GM18907 (cell line): Measurements from ENCODE around the gene TRPV6.

Source experiments
- ATAC-seq: cut with Tn5 transposase; IDR thresholded peaks from one replicate; pipeline ENCODE4 v1.9.1; 2021; ENCODE audit warnings: mild to moderate bottlenecking, moderate library complexity; ENCODE audit not compliant: unreplicated experiment

The TRPV6 gene

DNA sequence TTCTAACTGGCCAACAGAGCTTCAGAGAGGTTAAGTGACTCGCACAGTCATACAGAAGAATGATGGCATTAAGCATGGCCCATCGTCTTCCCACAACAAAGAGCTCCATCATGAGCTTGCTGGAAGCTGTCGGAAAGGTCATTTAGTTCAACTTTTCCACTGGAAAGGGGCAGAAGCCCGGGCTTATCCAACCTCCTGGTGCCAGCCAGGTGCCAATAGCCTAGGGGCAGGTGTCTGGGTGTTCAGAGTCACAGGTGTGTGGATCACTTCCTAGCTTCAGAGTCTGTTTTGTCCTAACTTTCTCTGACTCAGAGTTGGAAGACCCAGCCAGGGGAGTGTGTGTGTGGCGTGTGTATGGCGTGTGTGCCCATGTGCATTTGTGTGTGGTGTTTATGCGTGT lies 1.3 kb upstream of the TRPV6 start:
- ATAC-seq: no peak

DNA sequence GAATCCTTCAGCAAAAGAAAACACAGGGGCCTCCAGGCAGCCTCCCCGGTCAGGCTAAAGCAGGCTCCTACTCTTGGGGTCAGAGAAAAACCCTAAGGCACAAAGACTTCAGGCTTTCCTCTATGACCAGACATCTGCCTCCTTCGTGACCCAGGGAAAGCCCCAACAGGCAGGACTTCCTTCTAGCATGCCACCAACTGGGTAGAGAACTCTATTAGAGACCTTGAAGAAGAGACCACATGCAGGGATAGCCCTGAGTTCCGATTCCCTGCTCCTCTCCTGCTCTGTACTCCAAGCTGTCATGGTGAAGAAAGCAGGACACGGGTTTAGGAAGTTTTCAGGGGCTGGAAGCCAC lies 1.3 kb downstream of the TRPV6 start:
- ATAC-seq: no peak

DNA sequence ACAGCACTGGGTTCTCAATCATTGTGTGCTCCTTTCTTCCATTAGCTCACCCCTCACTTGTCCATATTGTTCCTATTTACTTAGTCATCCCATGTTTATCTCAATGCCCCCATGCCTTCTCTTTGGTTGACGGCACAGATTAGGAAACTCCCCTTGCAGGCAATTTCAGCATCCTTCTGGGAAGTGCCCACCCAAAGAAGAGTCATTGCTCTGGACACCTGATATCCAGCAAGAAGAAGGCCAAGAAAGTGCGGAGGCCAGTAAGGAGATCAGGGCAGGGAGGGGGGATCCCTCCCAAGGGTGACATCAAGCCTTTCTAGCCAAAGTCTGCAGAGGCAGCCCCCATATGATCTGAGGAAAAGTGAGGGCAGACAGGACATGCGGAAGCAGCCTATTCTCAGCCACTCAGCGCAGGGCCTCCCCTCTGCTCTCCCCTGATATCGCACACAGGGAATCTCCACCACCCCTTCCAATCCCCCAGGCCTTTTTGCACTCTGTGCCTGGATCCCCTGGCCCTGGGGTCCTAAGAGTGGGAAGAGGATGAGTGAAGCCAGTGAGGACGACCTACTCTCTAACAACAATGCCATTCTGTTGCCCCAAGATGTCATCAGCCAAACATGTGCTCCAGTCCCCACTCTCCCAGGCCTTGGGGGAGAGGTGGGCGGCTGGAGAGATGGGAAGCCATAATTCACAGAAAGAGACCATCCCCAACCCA lies 1.8 kb downstream of the TRPV6 start:
- ATAC-seq: no peak

DNA sequence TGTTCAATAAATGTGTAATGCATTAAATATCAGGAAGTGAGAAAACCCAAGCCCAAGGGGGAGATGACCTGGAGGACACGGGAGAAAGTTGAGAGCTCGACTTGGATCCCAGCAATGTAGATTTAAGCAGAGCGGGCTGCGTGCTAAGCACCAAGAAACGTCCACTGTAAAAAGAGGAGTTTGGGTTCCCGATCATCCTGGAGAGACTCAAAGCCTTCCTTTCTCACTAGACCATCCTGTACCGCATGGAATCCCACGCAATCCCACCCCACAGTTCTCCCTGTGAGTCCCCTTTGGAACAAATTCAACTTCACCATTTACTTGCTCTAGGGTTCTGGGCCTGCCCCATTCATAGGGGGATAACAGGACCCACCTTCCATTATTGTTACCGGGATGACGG lies 2.4 kb downstream of the TRPV6 start:
- no peak for ATAC-seq

DNA sequence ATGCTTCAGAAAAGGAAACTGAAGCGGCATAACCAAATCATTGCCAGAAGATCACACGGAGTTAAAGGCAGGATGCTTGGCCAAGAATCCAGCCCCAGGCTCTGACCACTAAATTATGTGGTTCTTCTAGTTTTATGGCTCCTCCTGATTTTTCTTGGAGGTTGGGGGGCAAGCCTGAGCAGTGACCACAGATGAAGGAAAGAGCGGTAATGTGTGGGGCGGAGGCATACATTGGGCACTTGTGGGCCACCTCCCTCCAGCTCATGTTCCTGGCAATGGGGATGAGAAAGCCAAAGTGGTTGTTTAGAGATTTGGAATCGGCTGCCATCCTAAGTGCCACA lies 3.2 kb downstream of the TRPV6 start:
- no peak for ATAC-seq

DNA sequence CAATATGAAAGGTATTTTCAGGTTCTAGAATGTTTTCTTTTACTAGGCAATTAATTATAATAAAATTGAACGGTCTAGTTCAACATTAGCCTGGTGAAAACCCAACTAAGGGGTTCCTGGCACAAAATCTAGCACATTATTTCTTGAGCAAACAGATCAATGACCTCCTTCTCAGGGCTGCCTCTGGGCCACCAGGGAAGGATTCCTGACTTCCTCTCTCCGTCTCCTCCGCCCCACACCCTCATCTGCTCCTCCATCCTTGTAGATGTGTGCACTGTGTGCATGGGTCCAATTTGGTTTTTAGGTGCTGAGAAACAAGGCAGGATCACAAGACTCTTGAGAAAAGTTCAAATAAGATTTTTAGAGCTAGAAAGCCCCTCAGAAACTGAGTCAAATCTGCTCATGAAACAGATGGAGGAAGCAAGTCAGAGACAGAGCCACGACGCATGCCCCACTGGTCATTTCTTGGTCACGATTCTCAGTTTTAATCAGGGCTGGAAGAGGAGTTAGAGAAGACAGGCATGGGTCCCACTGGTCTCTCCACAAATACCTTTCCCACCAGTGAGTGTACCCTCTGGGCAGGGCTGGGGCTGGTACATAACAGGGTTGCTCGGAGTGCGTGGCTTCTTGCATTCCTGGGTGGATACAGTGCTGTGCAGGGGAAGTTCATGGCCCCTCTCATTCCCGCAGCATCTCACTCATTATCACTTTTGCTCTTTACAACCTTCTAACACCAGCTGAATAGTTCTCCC lies 3.8 kb downstream of the TRPV6 start:
- ATAC-seq: no peak

DNA sequence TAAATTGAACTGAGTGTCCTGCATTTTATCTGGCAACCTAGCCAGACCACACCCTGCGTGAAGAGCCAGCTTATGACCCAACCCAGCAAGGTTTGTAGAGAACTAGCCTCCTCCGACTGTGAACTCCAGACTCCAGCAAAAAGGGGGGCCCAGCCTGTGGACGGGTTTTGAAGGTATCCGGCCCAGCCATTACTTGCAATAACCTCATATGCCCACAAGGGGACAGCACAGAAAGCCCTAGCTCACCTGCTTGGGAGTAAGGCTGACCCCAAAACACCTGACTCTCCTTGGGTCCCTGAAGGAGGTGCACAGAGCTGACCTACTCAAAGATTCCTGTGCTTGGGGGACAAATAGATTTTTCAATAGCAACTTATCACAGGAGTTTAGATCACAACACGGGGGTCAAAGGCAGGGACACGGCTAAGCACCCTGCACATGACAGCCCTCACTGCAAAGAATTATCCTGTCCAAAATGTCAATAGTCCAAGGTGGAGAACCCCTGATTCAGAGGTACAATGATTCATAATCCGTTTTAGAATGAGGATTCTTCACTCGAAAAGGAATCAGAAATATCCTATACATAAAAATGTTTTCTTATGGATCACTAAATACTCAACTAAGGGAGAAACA lies 4.6 kb downstream of the TRPV6 start:
- no peak for ATAC-seq

DNA sequence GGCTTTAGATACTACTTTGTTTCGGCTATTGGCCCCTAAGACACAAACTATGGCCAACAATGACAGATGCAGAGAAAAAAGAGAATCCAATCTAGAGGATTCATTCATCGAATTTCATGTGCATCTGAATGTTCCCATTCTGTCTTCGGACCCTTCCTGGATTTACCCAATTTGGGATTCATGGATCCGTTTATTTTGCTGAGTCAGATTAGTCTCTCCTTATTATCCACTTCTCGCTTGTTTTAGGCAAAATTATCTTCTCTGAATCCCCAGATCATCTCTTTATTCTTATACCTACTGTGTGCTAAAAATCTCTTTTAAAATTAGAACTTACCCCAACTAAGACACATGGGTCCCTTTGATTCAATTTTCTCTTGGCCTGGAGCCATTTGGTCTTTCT lies 6.5 kb downstream of the TRPV6 start:
- ATAC-seq: no peak

DNA sequence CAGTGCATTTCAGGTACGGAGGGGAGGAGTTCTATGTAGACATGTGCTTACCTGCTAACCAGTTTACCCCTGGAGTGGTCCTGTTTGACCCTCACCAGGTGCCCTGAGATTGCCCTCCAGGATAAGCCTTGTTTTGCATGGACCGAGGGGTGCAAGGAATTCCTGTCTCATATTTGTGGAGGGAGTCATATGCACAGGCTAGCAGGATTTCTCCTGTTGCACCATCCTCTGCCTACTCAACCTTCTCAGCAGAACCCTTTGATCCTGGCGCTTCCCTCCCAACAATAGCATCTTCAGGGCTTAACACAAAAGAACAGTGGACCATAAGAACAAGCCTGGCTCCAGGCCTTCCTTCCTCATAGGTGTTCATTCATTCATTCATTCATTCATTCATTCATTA lies 7.2 kb downstream of the TRPV6 start:
- ATAC-seq: no peak

DNA sequence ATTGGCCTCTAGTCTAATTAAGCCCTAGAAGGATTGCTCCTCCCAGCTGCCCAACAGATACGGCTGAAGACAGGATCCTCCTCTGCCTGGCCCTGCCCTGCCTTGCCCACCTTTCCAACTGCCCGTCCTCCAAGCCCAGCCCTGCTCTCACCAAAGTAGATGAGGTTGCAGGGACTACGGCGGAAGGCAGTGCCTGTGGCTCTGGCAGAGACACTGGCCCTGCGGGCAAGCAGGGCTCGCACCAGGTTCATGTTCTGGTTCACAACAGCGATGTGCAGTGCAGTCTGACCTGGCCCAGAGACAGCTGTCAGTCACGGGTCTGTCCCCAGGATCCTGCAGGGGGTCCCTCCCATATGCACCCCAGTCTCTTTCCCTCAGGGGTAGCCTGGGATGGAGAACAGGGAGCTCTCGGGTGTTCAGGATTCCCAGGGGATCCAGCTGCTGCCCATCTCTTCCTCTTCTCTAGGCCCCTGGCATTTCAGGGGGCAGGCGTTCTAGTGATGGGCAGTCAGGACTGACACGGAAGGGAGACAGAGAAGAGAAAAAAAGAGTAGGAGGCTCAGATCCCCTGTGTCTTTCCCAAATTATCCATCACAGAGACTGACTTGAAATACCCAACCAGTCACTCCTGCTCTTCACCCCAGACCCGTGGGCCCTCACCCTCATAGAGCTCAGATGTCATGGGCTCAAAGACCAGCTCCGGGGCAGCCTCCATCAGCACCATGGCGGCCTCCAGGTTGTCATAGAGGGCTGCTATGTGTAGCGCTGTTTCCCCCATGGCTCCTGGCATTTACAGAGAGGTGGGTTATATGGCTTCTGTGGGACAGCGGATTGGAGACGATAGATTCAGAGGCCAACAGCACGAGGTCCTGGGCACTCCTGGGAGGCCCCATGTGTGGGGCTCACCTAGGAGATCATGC lies 8.3 kb downstream of the TRPV6 start:
- ATAC-seq: no peak

DNA sequence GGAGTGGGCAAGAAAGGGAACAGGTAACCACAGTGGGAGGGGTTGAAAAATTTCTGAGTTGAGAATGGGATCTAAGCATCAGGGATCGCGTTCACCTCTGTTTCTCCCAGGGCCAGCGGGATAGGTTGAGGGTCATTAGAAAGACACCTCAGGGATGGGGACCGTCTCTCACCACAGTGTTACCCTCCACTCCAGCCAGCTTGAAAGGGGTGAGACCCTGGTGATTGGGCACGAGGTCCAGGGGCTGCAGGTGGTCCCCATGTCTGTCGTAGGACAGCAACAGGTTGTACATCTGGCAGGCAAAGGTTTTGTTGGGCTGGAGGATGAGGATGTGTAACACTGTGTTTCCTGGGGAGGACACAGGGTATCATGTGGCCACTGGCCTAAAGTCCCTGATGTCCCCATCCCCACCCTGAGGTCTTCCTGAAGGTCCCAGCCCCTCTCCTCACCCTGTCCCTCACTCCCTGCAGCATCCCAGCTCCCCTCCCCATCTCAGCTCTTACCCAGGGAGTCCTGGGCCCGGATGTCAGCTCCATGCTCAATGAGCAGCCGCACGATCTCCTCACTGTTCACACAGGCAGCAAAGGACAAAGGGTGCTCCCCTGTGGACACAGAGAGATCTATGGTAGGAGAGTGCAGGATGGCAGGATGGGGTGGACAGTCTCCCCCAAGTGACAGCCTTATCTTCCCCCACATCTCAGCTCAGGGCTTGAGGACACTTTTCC lies 9.1 kb downstream of the TRPV6 start:
- no peak for ATAC-seq

DNA sequence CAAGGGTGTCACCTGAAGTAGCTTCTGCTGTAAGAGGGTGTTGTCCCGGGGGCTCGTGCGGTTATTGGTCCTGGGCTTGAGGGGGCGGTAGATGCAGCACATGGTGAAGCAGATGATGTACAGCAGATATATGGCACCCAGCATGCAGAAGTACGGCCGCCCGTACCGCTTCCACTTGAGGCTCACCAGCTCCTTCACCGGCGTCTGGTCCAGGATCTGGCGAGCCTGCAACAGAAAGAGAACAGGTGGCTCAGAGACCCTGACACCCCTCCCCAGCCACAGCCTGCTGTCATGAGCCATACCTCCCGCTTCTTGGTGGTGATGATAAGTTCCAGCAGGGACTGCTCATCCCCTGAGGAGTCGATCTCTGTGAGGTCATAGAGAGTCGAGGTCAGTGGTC lies 10.1 kb downstream of the TRPV6 start:
- ATAC-seq: no peak

DNA sequence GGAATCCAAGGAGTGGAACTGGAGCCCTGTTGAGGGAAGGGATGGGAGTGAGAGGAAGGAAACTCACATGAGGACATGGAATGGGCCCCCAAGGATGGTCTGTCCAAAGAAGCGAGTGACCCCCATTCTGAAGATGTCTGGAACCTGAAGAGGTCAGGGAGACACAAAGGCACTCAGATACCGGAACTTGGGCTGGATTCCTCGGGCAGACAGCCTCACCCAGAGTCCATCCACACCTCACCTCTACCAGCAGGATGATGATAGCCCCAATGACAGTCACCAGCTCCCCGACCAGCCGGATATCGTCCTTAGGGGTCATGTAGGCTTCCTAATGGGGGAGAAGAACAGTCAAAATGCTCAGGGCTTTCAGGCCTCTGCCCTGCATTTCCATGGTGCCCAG lies 10.7 kb downstream of the TRPV6 start:
- ATAC-seq: no peak

DNA sequence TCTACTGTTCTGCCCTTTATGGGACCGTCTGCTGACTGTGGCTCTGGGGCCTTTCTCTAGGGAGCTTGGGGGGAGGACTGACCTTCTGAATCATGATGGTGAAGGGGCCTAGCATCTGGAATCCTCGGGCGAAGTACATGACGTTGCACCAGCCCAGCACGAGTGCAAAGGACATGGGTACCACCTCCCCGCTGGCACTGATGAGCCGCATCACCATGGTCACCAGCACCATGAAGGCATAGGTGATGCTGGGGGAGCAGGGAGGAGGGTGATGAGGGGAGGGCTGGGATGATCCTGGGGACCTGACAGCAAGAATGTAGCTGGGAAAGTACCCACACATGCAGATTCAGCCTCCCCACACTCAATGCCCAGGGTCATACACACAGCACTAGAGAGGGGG lies 11.1 kb downstream of the TRPV6 start:
- ATAC-seq: no peak

DNA sequence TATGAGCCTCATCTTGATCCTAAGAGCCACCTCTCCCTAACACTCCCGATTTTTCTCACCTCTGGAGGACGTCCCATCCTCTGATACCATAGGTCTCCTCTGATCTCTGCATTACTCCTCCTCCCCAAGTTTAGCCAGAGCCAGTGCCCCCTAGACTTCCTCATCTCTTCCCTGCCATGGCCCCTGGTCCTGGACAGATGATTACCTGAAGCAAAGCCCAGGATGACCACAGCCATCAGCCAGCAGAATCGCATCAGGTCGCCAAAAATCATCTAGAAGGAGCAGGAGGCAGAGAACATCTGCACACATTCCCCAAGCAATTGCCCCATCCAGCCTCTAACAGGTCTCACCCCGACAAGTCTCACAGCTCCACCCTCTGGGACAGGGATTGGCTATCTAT lies 11.7 kb downstream of the TRPV6 start:
- ATAC-seq: no peak

DNA sequence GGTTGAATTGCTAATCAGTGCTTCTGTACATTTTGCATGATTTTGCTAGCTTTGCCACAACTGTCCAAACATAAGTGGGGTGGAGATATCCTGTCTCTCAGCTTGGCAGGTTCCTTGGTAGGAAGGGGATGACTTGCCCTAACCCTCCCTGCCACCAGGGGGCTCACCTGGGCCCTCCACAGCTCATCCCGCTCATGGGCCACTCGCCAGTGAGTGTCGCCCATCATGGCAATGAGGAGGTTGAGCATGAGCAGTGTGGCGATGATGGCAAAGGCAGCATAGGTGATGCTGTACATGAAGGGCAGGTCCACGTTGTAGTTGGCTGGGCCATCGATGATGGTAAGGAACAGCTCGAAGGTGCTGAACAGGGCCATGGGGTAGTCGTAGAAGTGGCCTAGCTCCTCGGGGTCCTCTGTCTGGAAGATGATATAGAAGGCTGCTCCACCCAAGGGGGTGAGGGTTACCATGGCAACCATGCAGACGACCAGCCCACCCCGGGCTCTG lies 12.2 kb downstream of the TRPV6 start:
- peak; percentile 77 for ATAC-seq

DNA sequence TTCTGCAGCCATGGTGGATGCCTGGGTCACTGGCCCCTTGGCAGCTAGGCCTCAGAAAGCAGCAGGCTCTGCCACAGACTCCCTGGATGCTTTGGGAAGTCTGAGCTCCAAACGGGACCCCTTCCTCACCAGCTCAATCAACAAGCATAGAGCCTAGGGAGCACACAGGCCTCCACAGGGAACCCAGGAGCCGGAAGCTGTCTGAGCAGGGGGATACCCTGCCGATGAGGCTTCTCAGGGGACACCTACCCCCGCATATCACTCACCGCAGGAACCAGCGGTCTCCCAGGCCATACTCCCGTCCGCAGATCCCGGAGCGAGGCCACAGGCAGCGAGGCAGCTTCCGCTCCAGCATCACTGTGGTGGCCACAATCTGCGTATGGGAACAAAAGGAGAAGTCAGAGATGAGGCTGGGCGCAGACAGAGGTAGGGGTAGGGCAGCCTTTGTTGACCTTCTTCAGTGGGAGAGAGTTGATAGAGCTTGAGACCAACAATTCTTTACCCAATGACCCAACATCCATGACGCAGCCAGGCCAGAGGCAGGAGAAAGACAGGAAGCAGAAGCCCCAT lies 13.4 kb downstream of the TRPV6 start:
- no peak for ATAC-seq

DNA sequence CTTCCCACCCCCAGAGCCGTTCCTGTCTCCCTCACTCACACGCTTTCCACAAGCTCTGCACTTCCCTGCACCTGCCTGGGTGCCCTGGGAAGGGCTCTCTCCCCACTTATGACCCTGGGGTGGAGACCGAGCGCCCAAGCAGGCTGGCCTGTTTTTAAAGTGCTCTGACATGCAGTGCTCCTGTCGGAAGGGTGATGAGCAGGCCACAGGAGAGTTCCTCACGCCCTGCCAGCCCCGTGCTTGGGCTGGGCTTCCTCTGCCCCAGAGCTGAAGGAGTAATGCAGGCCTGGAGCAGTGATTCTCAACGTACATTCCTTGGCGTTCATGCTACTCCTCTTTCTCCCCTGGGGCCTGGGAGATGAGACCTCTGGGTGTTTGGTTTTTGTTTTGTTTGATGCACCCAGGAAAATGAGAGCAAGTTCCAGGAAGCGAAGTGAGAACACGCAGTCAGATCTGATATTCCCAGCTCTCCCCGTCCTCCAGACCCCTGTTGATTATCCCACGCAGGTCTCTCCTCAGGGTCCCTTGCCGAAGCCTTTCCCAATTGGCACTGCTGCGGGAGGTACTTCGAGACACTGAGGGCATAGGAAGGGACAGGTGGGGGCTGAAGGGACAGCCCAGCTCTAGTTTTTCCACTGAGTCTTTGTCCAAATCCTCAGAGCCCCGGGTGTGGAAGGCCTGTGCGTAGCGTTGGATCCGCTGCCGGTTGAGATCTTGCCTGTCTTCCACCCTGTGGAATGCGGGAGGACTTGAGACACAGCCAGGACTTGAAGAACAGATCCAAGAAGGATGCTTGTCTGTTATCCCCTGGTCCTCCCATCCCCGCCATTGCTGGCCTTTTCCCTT lies 14.1 kb downstream of the TRPV6 start:
- no peak for ATAC-seq

DNA sequence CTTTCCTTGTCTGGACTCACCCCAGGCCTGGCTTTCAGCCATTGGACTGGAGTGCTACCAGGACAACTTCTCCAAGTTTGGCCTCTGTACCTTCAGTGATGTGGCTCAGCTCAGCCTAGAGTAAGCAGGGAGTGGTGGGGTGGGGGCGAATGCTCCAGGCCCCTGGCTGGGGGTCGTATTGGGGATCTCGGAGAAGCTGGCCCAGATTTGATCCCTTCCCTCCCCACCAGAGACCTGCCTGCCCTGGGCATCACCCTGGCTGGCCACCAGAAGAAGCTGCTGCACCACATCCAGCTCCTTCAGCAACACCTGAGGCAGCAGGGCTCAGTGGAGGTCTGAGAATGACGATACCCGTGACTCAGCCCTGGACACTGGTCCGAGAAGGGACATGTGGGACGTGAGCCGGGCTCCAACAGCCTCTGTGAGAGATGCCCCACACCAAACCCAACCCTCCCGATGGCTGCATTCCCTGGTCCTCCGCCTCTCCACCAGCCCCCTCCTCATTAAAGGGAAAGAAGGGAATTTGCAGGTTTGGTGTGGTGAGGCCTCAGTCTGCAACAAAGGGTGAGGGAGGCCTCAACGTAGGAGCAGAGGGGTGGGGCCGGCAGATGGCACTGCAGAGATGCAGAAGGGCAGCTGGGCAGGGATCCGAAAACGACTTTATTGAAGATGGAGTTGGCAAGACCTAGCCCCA lies 14.8 kb downstream of the TRPV6 start:
- no peak for ATAC-seq
